ENCODE results near the gene DEPP1. TPM values are rescaled to one million over a fixed set of nuclear protein-coding genes. Genes with fewer than 3 reads are reported as not detected.
A peak's percentile ranks its signal among the peaks of the same experiment; 100 is the strongest.

The DEPP1 gene
- total and polyA plus RNA-seq, 2 of the 13 experiments (the other 11 are each of a cell fraction or from before 2014, with no cell fraction given), result 14.8 to 270 TPM

- TF ChIP-seq PITX1 (CRISPR knock-in tag; IDR thresholded peaks at IDR 0.05) (peak; percentile 51; the same call in 1 of the 2 replicates), EP300 (IDR thresholded peaks at IDR 0.05; ENCODE audit: low read depth in 2 of 2, low read length in 2 of 2) (peak in 1 of 2 experiments; percentile 86; a peak in 2 of 4 replicates), EP300 (CRISPR knock-in tag; IDR thresholded peaks at IDR 0.05; ENCODE audit: borderline replicate concordance) (no peak; the same call in 1 of the 2 replicates), HDAC1 (CRISPR knock-in tag; IDR thresholded peaks at IDR 0.05) (peak; percentile 59; the same call in 1 of the 2 replicates), HOMEZ (CRISPR knock-in tag; IDR thresholded peaks at IDR 0.05; ENCODE audit: low read depth) (no peak), SAP130 (CRISPR knock-in tag; IDR thresholded peaks at IDR 0.05; ENCODE audit: low read depth) (peak; percentile 52), ZNF609 (CRISPR knock-in tag; IDR thresholded peaks at IDR 0.05; ENCODE audit: borderline replicate concordance) (peak; percentile 83; the same call in 1 of the 2 replicates), TBL1XR1 (IDR thresholded peaks at IDR 0.05; ENCODE audit: borderline replicate concordance, low read length, partially characterized antibody) (peak; percentile 77), FOXJ3 (CRISPR knock-in tag; IDR thresholded peaks at IDR 0.05; ENCODE audit: borderline replicate concordance) (peak; percentile 62; the same call in 1 of the 2 replicates), ZNF746 (CRISPR knock-in tag; IDR thresholded peaks at IDR 0.05) (no peak), PAF1 (CRISPR knock-in tag; IDR thresholded peaks at IDR 0.05) (no peak), MATR3 (CRISPR knock-in tag; IDR thresholded peaks at IDR 0.05) (no peak), ZNF362 (CRISPR knock-in tag; IDR thresholded peaks at IDR 0.05; ENCODE audit: borderline replicate concordance) (peak; percentile 82), RFX3 (CRISPR knock-in tag; IDR thresholded peaks at IDR 0.05) (no peak), ZNF549 (CRISPR knock-in tag; IDR thresholded peaks at IDR 0.05) (no peak), ZMYM4 (CRISPR knock-in tag; IDR thresholded peaks at IDR 0.05) (0 out of 2 replicates have a peak, but pooled peaks have one; percentile 13), MIXL1 (CRISPR knock-in tag; IDR thresholded peaks at IDR 0.05) (peak; percentile 68; the same call in 1 of the 2 replicates), ZNF770 (CRISPR knock-in tag; IDR thresholded peaks at IDR 0.05) (no peak), LCORL (IDR thresholded peaks at IDR 0.05) (no peak), LCORL (CRISPR knock-in tag; IDR thresholded peaks at IDR 0.05) (0 out of 2 replicates have a peak, but pooled peaks have one; percentile 35), HNF4G (IDR thresholded peaks at IDR 0.05; ENCODE audit: borderline replicate concordance, low read depth, low read length) (peak; percentile 25; the same call in 1 of the 2 replicates), HNF4G (CRISPR knock-in tag; IDR thresholded peaks at IDR 0.05; ENCODE audit: borderline replicate concordance, low read depth) (no peak; the same call in 1 of the 2 replicates), SALL1 (CRISPR knock-in tag; IDR thresholded peaks at IDR 0.05) (peak; percentile 80; the same call in 1 of the 2 replicates)
Observed at GRCh38 chr10:45005284-45005683, 26.7 kb upstream of the DEPP1 start (continued).
